ENCODE results near the gene LPAR3.
"Not testable (repeated sequence)": the region's sequence is repeated elsewhere in the genome, so short reads cannot be mapped to it uniquely, and the experiment has no call there.

LPAR3 gene

DNA sequence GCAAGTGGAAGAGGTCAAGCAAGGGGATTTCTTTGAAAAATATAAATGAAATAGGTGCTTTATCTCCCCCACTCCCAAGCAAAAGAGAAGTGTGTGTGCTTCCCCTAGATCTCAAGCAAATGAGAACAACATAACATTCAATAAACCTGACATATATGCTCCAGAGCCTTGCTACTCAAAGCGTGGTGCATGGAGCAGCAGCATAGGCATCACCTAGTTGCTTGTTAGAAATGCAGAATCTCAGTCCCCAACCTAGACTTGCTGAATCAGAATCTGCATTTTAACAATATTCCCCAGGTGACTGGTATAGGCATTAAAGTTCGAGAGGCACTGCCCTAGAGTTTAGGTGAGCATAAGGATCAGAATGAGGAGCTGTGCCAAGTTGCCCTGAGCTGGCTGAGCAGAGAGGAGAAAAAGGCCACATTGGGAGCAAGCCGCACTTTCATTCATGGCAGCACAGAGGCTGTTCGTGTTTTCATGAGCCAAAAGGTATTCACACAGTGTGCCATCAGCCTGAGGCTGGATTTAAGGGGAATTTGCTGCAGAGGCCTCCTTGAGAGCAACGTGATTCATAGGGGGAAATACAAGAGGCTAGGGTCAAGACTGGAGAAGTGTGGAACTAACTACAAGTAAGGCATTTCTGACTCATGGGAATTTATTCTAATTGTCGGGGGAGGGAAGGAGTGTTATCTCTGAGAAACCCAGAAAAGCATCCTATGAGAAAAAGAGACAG, 14.3 kb upstream of the LPAR3 start:
- no peak for DNase-seq (ENCODE audit: low read depth)

DNA sequence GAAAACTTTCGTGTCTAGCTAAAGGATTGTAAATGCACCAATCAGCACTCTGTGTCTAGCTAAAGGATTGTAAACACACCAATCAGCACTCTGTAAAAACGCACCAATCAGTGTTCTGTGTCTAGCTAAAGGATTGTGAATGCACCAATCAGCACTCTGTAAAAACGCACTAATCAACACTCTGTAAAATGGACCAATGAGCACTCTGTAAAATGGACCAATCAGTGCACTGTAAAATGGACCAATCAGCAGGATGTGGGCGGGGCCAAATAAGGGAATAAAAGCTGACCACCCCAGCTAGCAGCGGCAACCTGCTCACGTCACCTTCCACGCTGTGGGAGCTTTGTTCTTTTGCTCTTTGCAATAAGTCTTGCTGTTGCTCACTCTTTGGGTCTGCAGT, 9.7 kb upstream of the LPAR3 start:
- DNase-seq (ENCODE audit: low read depth), result not testable (repeated sequence)

DNA sequence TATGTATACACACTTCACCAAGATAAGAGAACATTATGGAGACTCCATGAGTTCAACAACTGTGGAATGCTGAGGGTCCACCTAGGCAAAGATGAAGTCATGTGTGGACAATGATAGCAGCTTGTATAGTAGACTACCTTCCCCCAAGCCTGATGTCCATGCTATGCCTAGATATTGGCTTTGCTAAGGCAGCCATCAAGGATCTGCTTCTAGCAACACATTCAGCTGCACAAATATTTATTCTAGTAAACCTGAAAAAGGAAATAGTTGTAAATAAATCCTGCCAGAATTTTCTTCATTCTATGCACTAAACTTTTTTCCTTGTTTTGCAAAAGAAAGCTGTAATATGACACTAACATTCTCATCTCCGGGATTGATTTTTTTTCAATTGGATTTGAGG, 7.0 kb upstream of the LPAR3 start:
- DNase-seq (ENCODE audit: low read depth), result no peak

DNA sequence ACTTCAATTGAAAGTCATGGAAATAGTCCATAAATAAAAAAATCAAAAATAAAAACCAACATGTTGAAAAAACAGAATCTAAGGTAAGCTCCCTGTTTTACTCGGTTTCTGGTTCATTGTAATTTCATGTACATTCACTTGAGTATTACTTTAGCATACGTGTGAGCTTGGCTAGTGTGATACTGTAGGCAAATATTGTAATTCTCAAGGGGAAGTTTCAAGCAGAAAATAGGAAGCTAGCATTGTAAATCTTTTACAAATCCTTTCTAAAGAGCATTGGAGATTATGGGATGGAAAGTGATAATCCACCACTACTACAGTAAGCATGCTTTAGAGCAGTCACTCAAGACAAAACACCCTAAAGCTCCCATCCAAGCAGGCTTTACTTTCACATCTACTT, 3.3 kb upstream of the LPAR3 start:
- no peak for DNase-seq (ENCODE audit: low read depth)

DNA sequence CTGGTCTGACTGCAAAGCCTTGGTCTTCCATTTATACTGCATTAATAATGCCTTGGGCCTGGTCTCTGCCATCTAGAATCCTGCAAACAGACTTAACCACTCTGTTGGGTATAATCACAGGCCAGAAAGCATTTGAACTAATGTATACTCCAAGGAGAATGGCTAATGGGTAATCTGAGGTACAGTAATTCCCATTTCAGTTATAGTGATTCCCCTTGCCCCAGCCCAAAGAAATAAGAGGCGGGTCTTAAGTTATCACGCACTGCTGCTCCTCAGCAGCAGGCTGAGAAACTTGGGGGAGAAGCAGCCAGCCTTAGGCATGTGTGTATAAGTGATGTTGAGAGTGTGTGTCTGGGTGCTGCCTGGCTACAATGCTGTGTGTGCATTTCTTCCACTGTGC, 2.4 kb downstream of the LPAR3 start:
- DNase-seq (ENCODE audit: low read depth), result no peak

DNA sequence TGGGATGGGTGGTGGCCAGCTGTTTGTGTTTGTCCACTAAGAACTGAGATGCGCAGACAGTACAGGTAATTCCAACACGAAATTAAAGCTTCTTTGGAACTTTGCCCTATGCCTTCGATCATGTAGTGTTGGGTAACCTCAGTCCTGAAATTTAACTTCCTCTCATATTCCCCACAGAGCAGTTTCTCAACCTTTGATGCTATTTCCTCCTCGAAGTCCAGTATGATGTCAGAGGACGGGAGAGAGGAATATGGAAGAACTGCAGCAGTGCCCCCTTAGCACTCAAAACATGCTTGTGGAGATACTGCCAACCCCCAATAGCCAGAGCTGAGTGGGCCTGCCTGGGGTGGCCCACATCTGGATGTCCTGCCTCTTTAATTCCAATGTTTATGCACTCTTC, 3.6 kb downstream of the LPAR3 start:
- DNase-seq (ENCODE audit: low read depth), result no peak

DNA sequence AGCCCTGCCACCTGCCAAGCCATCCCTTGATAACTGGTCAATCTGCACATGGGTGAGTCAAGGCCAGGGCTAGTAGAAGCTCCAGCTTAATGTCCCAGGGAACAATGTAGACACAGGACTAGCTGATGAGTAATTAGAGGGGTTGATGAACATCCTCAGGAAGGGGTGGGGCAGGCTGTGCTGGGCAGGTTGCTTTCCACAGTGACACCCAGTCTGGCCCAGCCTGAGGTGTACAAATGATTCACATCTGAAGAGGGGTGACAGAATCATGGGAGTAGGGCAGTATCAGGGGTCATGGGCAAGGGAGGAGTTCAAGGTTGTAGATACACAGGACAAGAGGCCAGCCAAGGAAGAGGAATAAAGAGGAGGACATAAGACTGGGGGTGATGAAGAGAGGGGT, 4.3 kb downstream of the LPAR3 start:
- DNase-seq (ENCODE audit: low read depth), result no peak

DNA sequence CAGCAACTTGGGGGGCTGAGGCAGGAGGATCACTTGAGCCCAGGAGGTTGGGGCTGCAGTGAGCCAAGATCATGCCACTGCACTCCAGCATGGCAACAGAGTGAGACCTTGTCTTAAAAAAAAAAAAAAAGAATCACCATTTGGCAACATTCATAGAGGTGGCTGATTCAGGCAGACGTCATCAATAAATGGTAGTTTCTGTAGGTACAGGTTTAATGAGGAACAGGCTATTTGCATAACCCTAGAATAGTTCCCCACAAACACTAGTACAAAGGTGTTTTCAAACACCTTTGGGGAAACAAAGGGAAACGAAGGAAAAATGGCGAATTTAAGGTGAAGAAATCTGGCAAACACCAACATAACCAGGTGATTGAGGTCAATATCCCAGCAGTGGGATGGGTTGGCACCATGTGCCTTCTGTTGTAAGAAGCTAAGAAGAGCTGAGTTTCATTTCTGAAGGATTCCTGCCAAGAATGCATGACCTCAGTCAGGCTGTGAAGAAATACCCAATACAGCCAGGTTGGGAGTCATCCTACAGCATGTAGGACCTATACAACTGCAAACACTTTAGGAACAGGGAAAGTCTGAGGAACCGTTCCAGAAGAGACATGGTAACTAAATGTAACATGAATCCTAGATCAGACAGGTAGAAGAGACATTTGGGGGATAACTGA, 5.6 kb downstream of the LPAR3 start:
- DNase-seq (ENCODE audit: low read depth), result no peak

DNA sequence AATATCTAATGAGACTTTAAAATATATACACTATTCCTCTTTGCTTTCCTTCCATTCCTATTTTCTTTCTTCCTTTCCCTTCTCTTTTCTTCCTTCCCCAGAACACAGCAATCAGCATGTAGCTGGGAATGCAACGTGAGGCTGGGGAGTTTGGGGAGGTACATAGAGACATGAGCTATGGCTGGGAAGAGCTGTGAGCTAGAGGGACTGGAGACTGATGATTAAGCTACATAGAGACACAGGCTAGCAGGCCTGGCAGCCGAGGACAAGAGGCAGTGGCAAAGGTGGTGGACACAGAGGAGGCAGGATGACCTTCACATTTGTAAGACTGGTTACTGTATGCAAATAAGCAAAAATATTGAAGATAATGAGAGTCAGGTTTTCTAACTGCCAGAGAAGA, 7.5 kb downstream of the LPAR3 start:
- no peak for DNase-seq (ENCODE audit: low read depth)

DNA sequence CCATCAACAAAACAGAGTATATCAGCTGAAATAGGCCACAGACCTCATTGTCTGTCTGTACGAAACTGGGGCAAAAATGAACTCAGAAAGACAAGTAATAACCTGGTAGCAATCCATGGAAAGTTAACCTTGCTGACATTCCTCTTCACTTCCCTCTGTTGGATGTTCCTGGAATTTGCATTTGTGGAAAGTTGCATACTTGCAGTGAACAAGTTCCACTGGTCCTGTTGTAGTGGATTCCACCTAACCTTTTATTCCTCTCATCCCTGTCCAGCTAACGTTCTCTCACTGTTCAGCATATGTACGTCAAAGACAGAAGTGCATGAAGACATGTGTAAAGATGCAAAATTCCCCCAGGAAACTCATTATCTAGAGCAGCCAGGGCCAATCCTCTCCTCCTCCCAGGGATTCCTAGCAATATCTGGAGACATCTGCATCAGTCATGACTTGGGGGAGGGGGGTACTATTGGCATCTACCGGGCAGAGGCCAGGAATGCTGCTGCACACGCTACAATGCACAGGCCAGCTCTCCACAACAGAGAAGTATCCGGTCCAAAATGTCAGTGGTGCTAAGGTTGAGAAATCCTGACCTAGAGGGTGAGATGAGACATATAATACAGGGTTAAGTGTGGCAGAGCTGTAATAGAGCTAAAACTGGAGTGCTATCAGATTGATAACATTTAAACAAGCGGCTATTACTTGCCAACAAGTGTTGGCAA, 8.2 kb downstream of the LPAR3 start:
- DNase-seq (ENCODE audit: low read depth), result no peak

DNA sequence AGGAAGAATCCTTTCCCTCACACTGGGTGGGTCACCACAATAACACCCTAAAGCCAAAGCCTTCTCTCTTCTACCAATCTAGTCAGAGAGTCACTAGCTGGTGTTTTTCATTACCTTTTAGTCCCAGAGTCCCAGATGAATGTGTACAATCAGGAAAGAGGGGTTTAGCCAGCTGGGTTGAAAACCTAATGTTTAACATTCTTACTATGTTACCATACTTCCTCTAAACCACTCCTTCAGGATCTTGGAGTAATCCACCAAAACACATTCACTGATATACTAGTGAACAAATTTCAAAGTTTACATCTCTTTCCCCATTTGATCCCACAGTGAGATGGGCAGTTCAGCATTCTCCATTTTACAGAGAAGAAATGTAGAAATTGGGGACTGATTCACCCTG, 9.7 kb downstream of the LPAR3 start:
- no peak for DNase-seq (ENCODE audit: low read depth)

DNA sequence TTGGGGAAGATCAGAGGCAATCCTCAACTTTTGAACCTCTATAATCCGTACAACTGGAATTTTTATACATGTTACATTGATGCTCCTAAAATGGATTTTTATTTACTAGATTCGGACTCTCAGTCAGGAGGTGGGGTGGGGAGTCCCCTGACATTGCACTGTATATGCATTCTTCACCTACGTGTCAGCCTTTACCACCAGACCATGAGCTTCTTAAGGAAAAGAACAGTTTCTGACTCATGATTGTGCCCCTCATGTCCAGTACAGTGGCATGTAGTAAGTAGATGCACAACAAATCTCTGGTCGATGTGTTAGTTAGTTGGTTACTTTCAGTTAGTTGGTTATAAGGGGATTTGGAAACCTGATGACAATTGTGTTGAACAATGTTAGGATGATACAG, 15.4 kb downstream of the LPAR3 start:
- no peak for DNase-seq (ENCODE audit: low read depth)

DNA sequence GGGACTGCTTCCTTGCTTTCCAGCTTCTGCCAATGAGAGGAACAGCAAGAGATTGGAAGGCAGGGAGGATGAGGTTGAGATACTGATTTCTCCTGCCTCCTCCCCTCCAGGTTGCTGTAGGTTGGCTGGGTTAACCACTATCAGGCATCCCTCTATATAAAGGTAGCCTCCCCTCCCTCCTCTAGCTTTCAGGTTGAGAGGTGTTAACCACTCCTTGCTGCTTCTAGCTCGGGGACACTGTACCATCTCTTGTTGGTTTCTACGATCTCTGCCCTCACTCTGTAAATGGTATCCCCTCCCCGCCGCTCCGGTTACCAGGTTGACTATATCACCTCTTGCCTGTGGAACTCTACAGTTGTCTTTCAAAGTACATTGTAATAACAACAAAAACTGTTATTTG, 16.7 kb downstream of the LPAR3 start:
- DNase-seq (ENCODE audit: low read depth), result no peak

DNA sequence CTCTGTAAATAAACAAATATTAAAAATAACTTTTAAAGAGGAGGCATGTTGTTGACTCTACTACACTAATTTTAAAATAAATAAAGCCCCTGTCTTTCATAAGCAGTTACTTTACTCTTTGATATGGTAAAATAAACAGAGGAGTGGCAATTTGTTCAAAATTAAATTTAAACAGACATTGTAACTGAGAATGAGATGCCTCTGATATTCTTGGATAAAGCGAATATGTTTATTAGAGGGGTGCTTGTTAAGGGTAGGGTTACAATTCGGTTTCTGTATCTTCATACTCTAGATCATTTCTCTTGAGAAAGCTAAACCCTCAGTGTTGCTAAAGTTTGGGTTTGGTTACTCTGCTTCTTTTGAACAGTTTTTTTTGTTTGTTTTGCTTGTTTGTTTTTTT, 19.6 kb downstream of the LPAR3 start:
- DNase-seq (ENCODE audit: low read depth), result no peak

DNA sequence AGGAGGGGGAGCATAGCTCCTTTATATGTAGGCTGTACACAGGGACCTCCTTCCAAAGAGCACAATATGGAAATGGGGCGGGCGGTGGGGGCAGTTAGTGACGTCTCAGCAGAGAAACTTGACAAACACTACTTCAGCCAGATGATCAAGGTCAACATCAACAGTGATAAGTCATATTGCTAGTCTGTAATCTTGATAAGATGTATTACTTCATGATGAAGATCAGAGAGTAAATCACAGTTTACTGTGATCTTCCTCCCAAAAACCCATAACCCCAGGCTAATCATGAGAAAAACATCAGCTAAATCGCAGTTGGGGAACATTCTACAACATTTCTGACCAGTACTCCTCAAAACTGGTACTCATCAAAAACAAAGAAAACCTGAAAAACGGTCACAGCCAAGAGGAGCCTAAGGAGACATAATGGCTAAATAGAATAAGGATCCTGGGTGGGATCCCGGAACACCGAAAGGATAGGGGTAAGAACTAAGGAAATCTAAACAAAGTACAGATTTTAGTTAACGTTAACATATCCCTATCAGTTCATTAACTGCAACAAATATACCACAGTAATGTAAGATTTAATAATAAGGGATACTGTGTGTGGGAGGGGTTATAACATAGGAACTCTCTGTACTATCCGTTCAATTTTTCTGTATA, 20.2 kb downstream of the LPAR3 start:
- no peak for DNase-seq (ENCODE audit: low read depth)

DNA sequence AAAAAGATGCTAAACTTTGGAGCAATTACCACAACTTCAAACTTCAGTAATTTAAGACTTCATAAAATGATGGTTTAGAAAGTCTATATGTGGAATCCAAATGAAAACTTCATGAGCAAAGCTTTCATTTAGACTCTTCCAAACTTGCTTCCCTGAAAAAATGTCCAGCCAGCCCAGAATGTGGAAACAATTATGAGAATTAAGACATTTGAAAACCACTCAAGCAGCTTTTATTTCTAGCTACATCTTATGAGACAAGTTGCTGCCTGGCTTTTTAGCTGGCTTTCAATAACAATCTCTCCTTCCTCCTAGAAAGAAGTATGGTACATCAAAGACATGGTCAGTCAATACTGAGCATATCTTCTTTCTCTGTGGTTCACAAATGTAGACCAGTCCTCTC, 21.8 kb downstream of the LPAR3 start:
- no peak for DNase-seq (ENCODE audit: low read depth)

DNA sequence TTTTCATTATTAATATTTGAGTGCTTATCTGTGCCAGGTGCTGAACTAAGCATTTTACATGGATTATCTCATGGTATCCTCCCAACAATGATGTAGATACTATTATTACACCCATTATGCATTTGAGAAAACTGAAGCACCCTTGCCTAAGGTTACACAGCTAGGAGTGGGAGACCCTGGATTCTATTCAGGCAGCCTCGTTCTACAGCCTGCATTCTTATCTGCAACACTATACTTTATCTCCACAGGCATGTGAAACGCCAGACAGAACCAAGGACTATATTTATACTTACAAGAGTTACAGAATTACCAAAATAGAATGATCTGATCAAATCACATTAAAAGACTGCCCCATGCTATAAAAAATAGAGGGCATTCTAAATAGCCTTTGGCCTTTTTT, 22.4 kb downstream of the LPAR3 start:
- DNase-seq (ENCODE audit: low read depth), result no peak

DNA sequence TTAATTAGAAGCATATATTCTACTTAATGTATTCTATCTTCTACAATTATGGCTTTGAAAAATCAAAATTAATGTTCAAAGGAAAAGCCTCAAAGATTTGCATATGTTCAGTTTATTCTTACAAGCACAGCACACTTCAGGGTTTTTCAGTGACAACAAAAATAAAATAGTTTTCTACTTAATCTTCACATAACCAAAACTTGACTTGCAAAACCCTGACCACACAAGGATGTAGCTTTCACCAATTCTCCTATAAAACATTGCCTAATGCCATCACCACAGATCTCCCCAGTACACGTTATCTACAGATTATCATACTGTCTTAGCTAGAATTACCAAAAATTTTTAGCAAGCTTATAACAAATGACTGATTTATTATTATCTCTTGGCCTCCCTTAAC, 23.3 kb downstream of the LPAR3 start:
- DNase-seq (ENCODE audit: low read depth), result no peak

DNA sequence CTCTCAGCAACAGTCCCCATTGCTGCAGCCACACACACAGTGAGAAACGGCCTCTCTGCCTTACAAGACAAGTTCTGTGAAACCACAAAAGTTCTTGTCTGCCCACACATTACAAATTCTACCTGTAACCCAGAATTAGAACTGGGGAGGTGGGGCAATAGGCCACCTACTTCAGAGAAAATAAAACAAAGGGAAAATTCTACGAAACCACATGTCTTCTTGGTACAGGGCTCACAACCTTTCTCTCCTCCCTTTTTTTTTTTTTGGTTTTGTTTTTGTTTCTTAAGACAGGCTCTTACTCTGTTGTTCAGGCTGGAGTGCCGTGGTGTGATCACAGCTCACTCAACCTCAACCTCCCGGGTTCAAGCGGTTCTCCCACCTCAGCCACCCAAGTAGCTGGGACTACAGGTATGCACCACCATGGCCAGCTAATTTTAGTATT, 30.2 kb downstream of the LPAR3 start:
- no peak for DNase-seq (ENCODE audit: low read depth)

DNA sequence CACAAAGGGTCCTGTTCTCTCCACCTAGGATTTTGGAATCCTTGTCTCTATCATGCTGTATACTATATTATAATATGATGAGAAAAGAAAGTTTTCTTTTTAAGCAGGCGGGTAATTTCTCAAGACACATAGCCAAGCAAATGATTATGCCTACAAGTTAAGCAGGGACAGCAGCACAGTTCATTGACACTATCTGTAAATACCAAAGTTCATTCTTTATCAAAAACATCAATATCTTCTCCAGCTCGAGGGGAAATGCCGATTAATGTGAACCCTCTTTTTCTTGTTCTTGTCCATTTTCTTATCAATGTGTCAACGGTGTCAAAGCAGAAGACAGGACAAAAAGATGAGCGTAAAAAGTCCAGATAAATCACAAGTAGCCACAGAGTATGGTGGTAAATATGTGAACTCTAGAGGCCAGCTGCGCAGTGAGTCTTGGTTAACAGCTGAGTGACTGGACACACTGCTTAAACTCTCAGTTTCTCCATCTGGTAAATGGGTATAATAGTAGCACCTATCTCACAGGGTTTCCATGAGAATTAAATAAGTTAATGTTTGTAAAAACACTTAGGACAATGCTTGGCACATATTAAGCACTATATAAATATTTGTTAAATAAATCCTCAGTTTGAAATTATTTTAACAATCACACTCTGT, 30.9 kb downstream of the LPAR3 start:
- DNase-seq (ENCODE audit: low read depth), result no peak

DNA sequence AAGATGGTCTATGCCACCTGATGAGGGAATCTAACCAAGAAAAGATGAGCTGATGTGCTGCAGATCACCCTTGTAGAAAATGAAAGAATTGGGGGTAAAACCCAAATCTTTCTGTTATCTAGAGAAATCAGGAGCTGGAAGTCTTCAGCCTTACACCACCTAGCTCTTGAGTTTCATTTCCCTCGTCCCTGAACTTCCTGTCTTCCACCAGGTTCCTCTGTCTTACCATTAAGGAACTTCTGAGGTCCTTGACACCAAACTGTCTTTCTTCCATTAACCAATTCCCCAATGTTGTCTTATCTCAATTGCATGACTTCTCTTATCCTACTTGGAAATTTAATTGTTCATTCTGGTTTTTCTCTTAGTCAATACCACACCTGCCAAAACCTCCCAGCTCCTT, 31.5 kb downstream of the LPAR3 start:
- DNase-seq (ENCODE audit: low read depth), result no peak

DNA sequence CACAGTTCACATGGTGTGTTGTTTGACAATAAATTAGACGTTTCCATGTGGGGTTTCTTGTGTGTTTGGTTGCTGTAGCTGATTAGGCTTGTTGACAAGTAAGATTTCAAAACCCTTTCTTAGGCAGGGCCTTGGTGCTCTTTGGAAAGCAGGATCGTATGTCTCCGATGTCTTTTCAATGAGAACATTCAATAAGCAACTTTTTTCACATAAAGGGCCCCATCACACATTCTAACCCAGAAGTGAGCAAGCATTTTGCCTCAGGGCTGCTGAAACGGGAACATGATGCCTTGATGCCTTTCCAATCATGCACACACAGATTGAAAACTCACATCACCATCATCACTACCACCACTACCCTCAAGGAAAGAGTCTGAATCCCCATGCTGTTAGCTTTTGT, 33.1 kb downstream of the LPAR3 start:
- no peak for DNase-seq (ENCODE audit: low read depth)

Measured in stimulated activated CD8-positive, alpha-beta memory T cell treated with anti-CD3 and anti-CD28 coated beads, Interleukin-12 subunit alpha, Interleukin-12 subunit beta, amount 100 ng/mL, for 1 hour (primary cell).